ENCODE data around the gene HORMAD2.

DNA sequence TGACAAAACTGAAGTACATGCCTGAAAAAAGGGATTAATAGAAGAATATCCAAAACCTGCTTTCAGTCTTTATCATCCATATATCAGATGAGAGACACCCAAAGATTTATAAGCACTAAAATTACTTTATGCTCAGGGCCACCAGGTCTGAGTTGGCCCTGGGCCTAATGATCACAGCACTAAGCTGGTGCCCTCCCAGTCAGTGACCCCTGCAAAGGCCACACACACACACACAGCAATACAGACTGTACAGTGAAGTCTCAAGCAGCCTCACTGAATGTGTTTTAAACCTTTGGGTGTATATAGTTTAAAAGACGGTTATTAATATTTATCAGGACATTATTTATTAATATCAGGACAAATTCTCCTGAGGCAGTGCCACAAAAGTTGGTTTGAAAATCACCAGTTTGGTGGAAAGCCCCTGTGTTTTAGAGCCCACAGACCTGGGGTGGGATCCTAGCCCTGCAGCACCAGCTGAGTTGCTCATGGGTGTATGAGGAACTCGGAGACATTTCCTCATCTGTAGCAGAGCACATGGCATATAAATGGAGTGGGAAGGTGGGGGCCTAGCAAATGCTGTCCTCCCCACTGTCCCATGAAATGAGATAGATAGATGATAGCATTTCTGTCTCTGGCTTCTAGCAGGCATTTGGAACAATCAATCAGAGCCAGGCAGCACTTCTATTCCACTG, 48.4 kb upstream of the HORMAD2 start:
- TF ChIP-seq, protein P1, sequence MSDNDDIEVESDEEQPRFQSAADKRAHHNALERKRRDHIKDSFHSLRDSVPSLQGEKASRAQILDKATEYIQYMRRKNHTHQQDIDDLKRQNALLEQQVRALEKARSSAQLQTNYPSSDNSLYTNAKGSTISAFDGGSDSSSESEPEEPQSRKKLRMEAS (IDR thresholded peaks at IDR 0.05; ENCODE audit: low read depth, low read length), result 0 out of 2 replicates have a peak, but pooled peaks have one; percentile 24
- TF ChIP-seq POLR2A (IDR thresholded peaks at IDR 0.05; ENCODE audit: extremely low read depth, insufficient read length) (no peak), CTCF (IDR thresholded peaks at IDR 0.05; ENCODE audit: low read depth, low read length) (no peak), MYC (IDR thresholded peaks at IDR 0.05; ENCODE audit: low read depth, low read length) (no peak)

Measured in NB4 (cell line).